CD4-positive, CD25-positive, alpha-beta regulatory T cell (primary cell): ENCODE results near the gene TMEM214. TPM values are rescaled to one million over a fixed set of nuclear protein-coding genes. Genes with fewer than 3 reads are reported as not detected.
A peak's percentile ranks its signal among the peaks of the same experiment; 100 is the strongest.

Experiments used
- ATAC-seq, 2 donors: fragments of 150-1000 bp; cut with Tn5 transposase; one replicate each; pipeline ENCODE4 v1.10.0; 2021; ENCODE audit warnings: low read depth in 2 of 2, moderate number of reproducible peaks in 2 of 2, moderate library complexity in 1 of 2
- DNase-seq, 3 donors: peaks; one replicate each; pipeline versions ENCODE4 v3.0.0 to v3.0.0-alpha.2; 2012 to 2022; ENCODE audit warnings: mixed read lengths in 1 of 3
- H3K27ac ChIP-seq: one replicate; pipeline ENCODE4 v1.7.0; 2013; ENCODE audit warnings: mild to moderate bottlenecking, low read length; ENCODE audit not compliant: insufficient read depth, poor library complexity, severe bottlenecking
- H3K27me3 ChIP-seq: one replicate; pipeline ENCODE4 v1.7.0; 2013; ENCODE audit warnings: low read length; ENCODE audit not compliant: control insufficient read depth, insufficient read depth
- H3K36me3 ChIP-seq: one replicate; pipeline ENCODE4 v1.7.0; 2013; ENCODE audit warnings: mild to moderate bottlenecking, low read length, moderate library complexity; ENCODE audit not compliant: control insufficient read depth, insufficient read depth
- H3K4me1 ChIP-seq: 2 replicates; pipeline ENCODE4 v1.7.0; 2013; ENCODE audit warnings: mild to moderate bottlenecking, low read length; ENCODE audit not compliant: insufficient read depth, control insufficient read depth, poor library complexity, severe bottlenecking
- H3K4me3 ChIP-seq: one replicate; pipeline ENCODE4 v1.7.0; 2013; ENCODE audit warnings: low read depth, mild to moderate bottlenecking, low read length, moderate library complexity
- H3K9me3 ChIP-seq, 2 experiments: 1 replicate in 1 of 2; 2 replicates in 1 of 2; pipeline ENCODE4 v1.7.0; 2013; ENCODE audit warnings: low read length in 2 of 2, mild to moderate bottlenecking in 1 of 2, moderate library complexity in 1 of 2; ENCODE audit not compliant: control insufficient read depth in 2 of 2
- H3K27ac Mint-ChIP-seq, 3 donors: one replicate each; pipeline ENCODE4 v1.8.0; 2020 to 2022; ENCODE audit warnings: mild to moderate bottlenecking in 3 of 3, mixed read lengths in 3 of 3, moderate library complexity in 2 of 3
- H3K27me3 Mint-ChIP-seq: one replicate; pipeline ENCODE4 v1.8.0; 2022; ENCODE audit warnings: mild to moderate bottlenecking, mixed read lengths
- H3K36me3 Mint-ChIP-seq: one replicate; pipeline ENCODE4 v1.8.0; 2020; ENCODE audit warnings: mixed read lengths
- H3K4me1 Mint-ChIP-seq, 4 donors: one replicate each; pipeline ENCODE4 v1.8.0; 2020 to 2022; ENCODE audit warnings: mixed read lengths in 4 of 4, mild to moderate bottlenecking in 1 of 4
- H3K4me3 Mint-ChIP-seq, 4 donors: one replicate each; pipeline ENCODE4 v1.8.0; 2020 to 2022; ENCODE audit warnings: mild to moderate bottlenecking in 4 of 4, mixed read lengths in 4 of 4, moderate library complexity in 3 of 4
- H3K9me3 Mint-ChIP-seq, 7 donors: one replicate each; pipeline ENCODE4 v1.8.0; 2020 to 2022; ENCODE audit warnings: mixed read lengths in 7 of 7, mild to moderate bottlenecking in 3 of 7, moderate library complexity in 2 of 7
- polyA plus RNA-seq, 4 donors: library from polyadenylated mRNA; unstranded; fragments of 300-500 nt; fragmentation: Illumina TruSeq; gene quantifications; one replicate each; pipeline ENCODE4 v1.2.3, GENCODE V29; 2021
- total RNA-seq: library from RNA; stranded (reverse); gene quantifications from one replicate; pipeline ENCODE4 v1.2.3, GENCODE V29; 2022

TMEM214 gene
- total and polyA plus RNA-seq, 5 donors from 2014 or later = 17.6 to 43.3 (median 20.3) TPM

DNA sequence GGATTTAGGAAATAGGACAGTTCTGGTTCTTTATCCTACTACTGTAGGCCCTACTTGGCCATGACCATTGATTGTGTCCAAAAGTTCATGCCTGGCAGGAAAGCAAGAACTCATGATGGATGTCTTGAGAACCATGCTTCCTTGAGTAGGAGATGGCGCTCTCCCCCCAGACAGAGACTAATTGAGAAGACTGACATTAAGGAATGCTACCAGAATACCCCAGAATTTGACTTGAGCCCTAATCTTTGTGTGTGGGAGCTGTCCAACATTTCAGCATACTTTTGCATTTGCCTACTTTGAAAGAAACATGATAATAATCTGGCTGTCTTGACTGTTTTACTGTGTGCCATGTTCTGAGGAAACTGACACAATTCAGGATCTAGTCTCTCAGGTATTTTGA, 39.0 kb upstream of the TMEM214 start:
- DNase-seq (peak in 1 of 3 donors; percentile 5), ATAC-seq (no peak)
- no peak overlapping the region for H3K4me3 ChIP-seq
- no peak overlapping the region for H3K27ac ChIP-seq
- H3K4me3 Mint-ChIP-seq = no peak overlapping the region
- H3K4me1 Mint-ChIP-seq = no peaks in the 10 kb centered on the region
- H3K4me1 ChIP-seq = no peaks in the 10 kb centered on the region
- peaks cover 17% of the 10 kb centered on the region for H3K27me3 Mint-ChIP-seq
- H3K36me3 ChIP-seq = no peaks in the 10 kb centered on the region
- H3K36me3 Mint-ChIP-seq = no peaks in the 10 kb centered on the region
- H3K9me3 Mint-ChIP-seq = no peaks in the 10 kb centered on the region
- H3K27ac Mint-ChIP-seq = no peak overlapping the region
- no peaks in the 10 kb centered on the region for H3K9me3 ChIP-seq
- H3K27me3 ChIP-seq = peaks cover 4% of the 10 kb centered on the region

DNA sequence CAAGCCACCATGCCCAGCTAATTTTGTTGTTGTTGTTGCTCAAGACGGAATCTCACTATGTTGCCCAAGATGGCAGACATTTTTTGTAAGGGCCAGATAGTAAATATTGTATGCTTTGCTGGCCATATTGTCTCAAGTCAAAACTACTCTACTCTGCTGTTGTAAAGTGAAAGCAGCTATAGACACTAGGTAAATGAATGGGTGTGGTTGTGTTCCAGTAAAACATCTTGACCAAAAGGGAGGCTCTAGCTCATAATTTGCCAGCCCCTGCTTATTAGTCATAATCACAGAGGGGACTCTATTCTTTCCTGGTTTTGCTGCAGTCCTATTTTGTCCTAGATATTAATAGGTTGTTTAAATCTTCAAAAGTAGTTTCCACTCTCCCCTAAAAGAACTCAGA, 37.8 kb upstream of the TMEM214 start:
- H3K4me3 ChIP-seq = no peak overlapping the region
- no peak overlapping the region for H3K27ac Mint-ChIP-seq
- ATAC-seq (no peak), DNase-seq (no peak)
- no peak overlapping the region for H3K4me3 Mint-ChIP-seq
- H3K9me3 ChIP-seq = no peaks in the 10 kb centered on the region
- H3K4me1 ChIP-seq = no peaks in the 10 kb centered on the region
- H3K36me3 Mint-ChIP-seq = no peaks in the 10 kb centered on the region
- no peak overlapping the region for H3K27ac ChIP-seq
- peaks cover 4% of the 10 kb centered on the region for H3K27me3 ChIP-seq
- no peaks in the 10 kb centered on the region for H3K9me3 Mint-ChIP-seq
- no peaks in the 10 kb centered on the region for H3K36me3 ChIP-seq
- no peaks in the 10 kb centered on the region for H3K4me1 Mint-ChIP-seq
- H3K27me3 Mint-ChIP-seq = peaks cover 18% of the 10 kb centered on the region

DNA sequence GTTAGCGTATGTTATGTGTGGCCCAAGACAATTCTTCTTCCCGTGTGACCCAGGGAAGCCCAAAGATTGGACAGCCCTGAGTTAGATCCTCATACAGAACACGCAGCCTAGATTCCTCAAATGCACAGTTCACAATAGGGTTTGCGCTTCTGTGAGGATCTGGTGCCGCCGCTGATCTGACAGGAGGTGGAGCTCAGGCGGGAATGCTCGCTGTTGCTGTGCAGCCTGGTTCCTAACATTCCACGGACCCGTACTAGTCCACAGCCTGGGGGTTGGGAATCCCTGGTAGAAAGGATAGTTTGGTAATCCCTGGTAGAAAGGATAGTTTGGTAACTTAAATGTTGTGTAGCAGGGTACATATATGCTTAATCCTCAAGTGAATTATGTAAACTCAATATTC, 35.4 kb upstream of the TMEM214 start:
- Histone ChIP-seq H3K9me3 (no peaks in the 10 kb centered on the region), H3K4me1 (no peaks in the 10 kb centered on the region), H3K27me3 (peaks cover 4% of the 10 kb centered on the region), H3K36me3 (no peaks in the 10 kb centered on the region), H3K27ac (no peak overlapping the region), H3K4me3 (no peak overlapping the region)
- no peak for ATAC-seq
- Mint-ChIP-seq H3K9me3 (no peaks in the 10 kb centered on the region), H3K27ac (no peak overlapping the region), H3K27me3 (peaks cover 28% of the 10 kb centered on the region), H3K4me3 (no peak overlapping the region), H3K4me1 (no peaks in the 10 kb centered on the region), H3K36me3 (no peaks in the 10 kb centered on the region)
- DNase-seq = no peak

DNA sequence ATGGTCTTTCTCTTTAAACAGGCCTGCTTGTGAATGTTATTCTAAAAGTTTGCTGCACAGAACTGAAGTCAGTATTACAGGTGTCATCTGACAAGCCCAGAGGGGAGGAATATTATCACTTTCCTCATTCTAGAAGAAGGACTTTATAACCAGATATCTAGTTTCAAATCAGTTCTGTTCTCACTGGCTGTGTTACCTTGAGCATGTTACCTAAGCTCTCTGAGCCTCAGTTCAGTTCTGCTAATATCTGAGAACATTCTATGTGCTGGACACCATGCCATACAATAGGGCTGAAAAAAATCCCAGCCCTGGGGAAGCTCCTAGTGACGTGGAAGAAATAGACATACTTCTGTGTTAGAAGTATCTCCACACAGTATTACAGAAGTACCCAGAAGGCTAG, 34.4 kb upstream of the TMEM214 start:
- Histone ChIP-seq H3K4me3 (no peak overlapping the region), H3K4me1 (no peaks in the 10 kb centered on the region), H3K27ac (no peak overlapping the region), H3K36me3 (no peaks in the 10 kb centered on the region), H3K9me3 (no peaks in the 10 kb centered on the region), H3K27me3 (peaks cover 4% of the 10 kb centered on the region)
- DNase-seq (no peak), ATAC-seq (no peak)
- Mint-ChIP-seq H3K4me3 (no peak overlapping the region), H3K27ac (no peak overlapping the region), H3K27me3 (peaks cover 25% of the 10 kb centered on the region), H3K36me3 (no peaks in the 10 kb centered on the region), H3K9me3 (no peaks in the 10 kb centered on the region), H3K4me1 (no peaks in the 10 kb centered on the region)

- H3K36me3 Mint-ChIP-seq = no peaks in the 10 kb centered on the region
- peaks cover 2% of the 10 kb centered on the region for H3K27me3 ChIP-seq
- H3K9me3 Mint-ChIP-seq = no peaks in the 10 kb centered on the region
- H3K9me3 ChIP-seq = no peaks in the 10 kb centered on the region
- no peak overlapping the region for H3K4me3 Mint-ChIP-seq
- ATAC-seq (no peak), DNase-seq (no peak)
- H3K27ac Mint-ChIP-seq = no peak overlapping the region
- no peaks in the 10 kb centered on the region for H3K36me3 ChIP-seq
- no peaks in the 10 kb centered on the region for H3K4me1 Mint-ChIP-seq
- no peak overlapping the region for H3K4me3 ChIP-seq
- H3K27ac ChIP-seq = no peak overlapping the region
- peaks cover 29% of the 10 kb centered on the region for H3K27me3 Mint-ChIP-seq
- no peaks in the 10 kb centered on the region for H3K4me1 ChIP-seq
Observed at GRCh38 chr2:27000228-27000627, 32.5 kb upstream of the TMEM214 start.

- no peak overlapping the region for H3K4me3 Mint-ChIP-seq
- H3K4me1 Mint-ChIP-seq = no peaks in the 10 kb centered on the region
- Histone ChIP-seq H3K9me3 (no peaks in the 10 kb centered on the region), H3K36me3 (no peaks in the 10 kb centered on the region), H3K27me3 (peaks cover 2% of the 10 kb centered on the region), H3K4me1 (no peaks in the 10 kb centered on the region), H3K4me3 (no peak overlapping the region), H3K27ac (no peak overlapping the region)
- no peak for DNase-seq
- ATAC-seq = no peak
- peaks cover 29% of the 10 kb centered on the region for H3K27me3 Mint-ChIP-seq
- no peaks in the 10 kb centered on the region for H3K9me3 Mint-ChIP-seq
- peak overlapping the region in 1 of 3 donors; percentile 58 for H3K27ac Mint-ChIP-seq
- H3K36me3 Mint-ChIP-seq = no peaks in the 10 kb centered on the region
Observed at GRCh38 chr2:27000995-27001394, 31.8 kb upstream of the TMEM214 start.

DNA sequence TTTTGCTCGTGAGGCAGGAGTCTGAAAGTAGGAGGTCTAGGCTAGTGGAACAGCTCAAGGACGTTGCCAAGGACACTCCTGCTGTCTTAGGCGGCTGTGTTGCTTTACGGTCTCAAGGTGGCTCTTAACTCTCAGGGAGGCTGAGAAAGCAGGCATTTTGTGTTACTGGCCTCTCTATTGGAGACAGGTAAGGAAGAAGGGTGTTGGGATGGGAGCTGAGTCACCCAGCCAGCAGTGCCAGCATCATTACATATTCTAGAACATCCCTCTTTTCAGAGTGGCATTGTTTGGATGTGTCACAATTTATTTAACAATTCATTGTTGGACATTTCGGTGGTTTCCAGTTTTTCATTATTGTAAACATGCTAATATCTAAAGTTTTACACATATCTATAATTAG, 30.8 kb upstream of the TMEM214 start:
- Histone ChIP-seq H3K27me3 (peaks cover 2% of the 10 kb centered on the region), H3K27ac (no peak overlapping the region), H3K9me3 (no peaks in the 10 kb centered on the region), H3K36me3 (no peaks in the 10 kb centered on the region), H3K4me3 (no peak overlapping the region), H3K4me1 (no peaks in the 10 kb centered on the region)
- H3K4me1 Mint-ChIP-seq = no peaks in the 10 kb centered on the region
- H3K27ac Mint-ChIP-seq = no peak overlapping the region
- H3K4me3 Mint-ChIP-seq = no peak overlapping the region
- peaks cover 24% of the 10 kb centered on the region for H3K27me3 Mint-ChIP-seq
- H3K9me3 Mint-ChIP-seq = no peaks in the 10 kb centered on the region
- no peak for DNase-seq
- no peaks in the 10 kb centered on the region for H3K36me3 Mint-ChIP-seq
- ATAC-seq = no peak

DNA sequence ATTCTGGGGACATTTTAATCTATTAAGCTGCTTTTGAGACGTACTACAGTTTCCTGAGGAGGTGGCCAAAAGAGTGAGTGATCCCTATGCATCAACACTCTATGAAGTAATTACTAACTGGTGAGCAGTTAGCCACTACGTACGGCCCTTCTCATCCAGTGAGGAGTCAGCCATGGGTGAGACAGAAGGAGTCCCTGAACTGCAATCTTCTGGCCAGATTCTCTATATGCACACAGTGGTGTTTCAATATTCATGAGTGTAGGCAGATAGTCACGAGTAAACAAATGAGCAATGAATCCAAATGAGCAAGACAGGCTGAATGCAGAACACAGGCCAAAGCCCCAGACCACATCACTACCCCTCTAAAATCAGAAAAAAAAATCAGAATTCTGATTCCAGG, 29.8 kb upstream of the TMEM214 start:
- Mint-ChIP-seq H3K27ac (no peak overlapping the region), H3K4me1 (no peaks in the 10 kb centered on the region), H3K27me3 (peaks cover 19% of the 10 kb centered on the region), H3K9me3 (no peaks in the 10 kb centered on the region), H3K4me3 (no peak overlapping the region), H3K36me3 (no peaks in the 10 kb centered on the region)
- Histone ChIP-seq H3K4me3 (no peak overlapping the region), H3K9me3 (no peaks in the 10 kb centered on the region), H3K4me1 (no peaks in the 10 kb centered on the region), H3K36me3 (no peaks in the 10 kb centered on the region), H3K27ac (no peak overlapping the region), H3K27me3 (peaks cover 2% of the 10 kb centered on the region)
- ATAC-seq = no peak
- no peak for DNase-seq
